NCI-H1436 treated with DMSO at 0.1 percent for 48 hours (cell line): ENCODE measurements around the gene FGF18.
"Not testable (repeated sequence)": the region's sequence is repeated elsewhere in the genome, so short reads cannot be mapped to it uniquely, and the experiment has no call there.

Source experiments
- DNase-seq: peaks from one replicate; lab custom pipeline; 2025; lab: John Stamatoyannopoulos, UW

Gene FGF18

GRCh38 chr5:171497494-171497893 lies 78.0 kb downstream of the FGF18 start:
- DNase-seq, result not testable (repeated sequence)

GRCh38 chr5:171498166-171498565 lies 78.7 kb downstream of the FGF18 start:
- no peak for DNase-seq

GRCh38 chr5:171499611-171500010 lies 80.2 kb downstream of the FGF18 start:
- no peak for DNase-seq

GRCh38 chr5:171505473-171506043 lies 86.1 kb downstream of the FGF18 start:
- no peak for DNase-seq

GRCh38 chr5:171506951-171507350 lies 87.5 kb downstream of the FGF18 start:
- DNase-seq, result no peak
